GM12891 (cell line): ENCODE results near the gene PRR36.
"Not testable (repeated sequence)": the region's sequence is repeated elsewhere in the genome, so short reads cannot be mapped to it uniquely, and the experiment has no call there.

Experiments
- DNase-seq: peaks from one replicate; pipeline ENCODE4 v3.0.0; 2011; ENCODE audit warnings: low spot score; ENCODE audit not compliant: insufficient read length
- FAIRE-seq: peaks from 2 replicates; lab custom pipeline; 2011; peaks lifted over from hg19 to GRCh38; lab: Jason Lieb, UNC
- PAX5 ChIP-seq: IDR thresholded peaks from 2 replicates; pipeline ENCODE4 v1.6.1; 2011; ENCODE audit warnings: low read length, moderate library complexity, mild to moderate bottlenecking; ENCODE audit not compliant: insufficient read depth, severe bottlenecking
- POLR2A ChIP-seq: IDR thresholded peaks from 2 replicates; pipeline ENCODE4 v1.6.1; 2011; ENCODE audit warnings: low read depth, low read length, control low read depth
- POLR2AphosphoS5 ChIP-seq: IDR thresholded peaks from 2 replicates; pipeline ENCODE4 v1.6.1; 2011; ENCODE audit warnings: low read depth, low read length, control low read depth
- POU2F2 ChIP-seq: IDR thresholded peaks from 2 replicates; pipeline ENCODE4 v1.6.1; 2011; ENCODE audit warnings: low read depth, mild to moderate bottlenecking, control low read depth, low read length, moderate library complexity
- SPI1 ChIP-seq: IDR thresholded peaks from 2 replicates; pipeline ENCODE4 v1.6.1; 2011; ENCODE audit warnings: low read depth, low read length, control low read depth
- TAF1 ChIP-seq: IDR thresholded peaks from 2 replicates; pipeline ENCODE4 v1.6.1; 2011; ENCODE audit warnings: low read depth, low read length, control low read depth

PRR36 gene

DNA sequence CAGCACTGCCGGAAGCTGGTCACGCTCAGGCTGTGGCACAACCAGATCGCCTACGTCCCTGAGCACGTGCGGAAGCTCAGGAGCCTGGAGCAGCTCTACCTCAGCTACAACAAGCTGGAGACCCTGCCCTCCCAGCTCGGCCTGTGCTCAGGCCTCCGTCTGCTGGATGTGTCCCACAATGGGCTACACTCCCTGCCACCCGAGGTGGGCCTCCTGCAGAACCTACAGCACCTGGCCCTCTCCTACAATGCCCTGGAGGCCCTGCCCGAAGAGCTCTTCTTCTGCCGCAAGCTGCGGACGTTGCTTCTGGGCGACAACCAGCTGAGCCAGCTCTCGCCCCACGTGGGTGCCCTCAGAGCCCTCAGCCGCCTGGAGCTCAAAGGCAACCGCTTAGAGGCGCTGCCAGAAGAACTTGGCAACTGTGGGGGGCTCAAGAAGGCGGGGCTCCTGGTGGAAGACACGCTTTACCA lies 26.2 kb upstream of the PRR36 start:
- DNase-seq (no peak), FAIRE-seq (no peak)
- TF ChIP-seq SPI1 (no peak), PAX5 (no peak), POU2F2 (no peak), POLR2A (no peak), TAF1 (no peak), POLR2AphosphoS5 (no peak)

DNA sequence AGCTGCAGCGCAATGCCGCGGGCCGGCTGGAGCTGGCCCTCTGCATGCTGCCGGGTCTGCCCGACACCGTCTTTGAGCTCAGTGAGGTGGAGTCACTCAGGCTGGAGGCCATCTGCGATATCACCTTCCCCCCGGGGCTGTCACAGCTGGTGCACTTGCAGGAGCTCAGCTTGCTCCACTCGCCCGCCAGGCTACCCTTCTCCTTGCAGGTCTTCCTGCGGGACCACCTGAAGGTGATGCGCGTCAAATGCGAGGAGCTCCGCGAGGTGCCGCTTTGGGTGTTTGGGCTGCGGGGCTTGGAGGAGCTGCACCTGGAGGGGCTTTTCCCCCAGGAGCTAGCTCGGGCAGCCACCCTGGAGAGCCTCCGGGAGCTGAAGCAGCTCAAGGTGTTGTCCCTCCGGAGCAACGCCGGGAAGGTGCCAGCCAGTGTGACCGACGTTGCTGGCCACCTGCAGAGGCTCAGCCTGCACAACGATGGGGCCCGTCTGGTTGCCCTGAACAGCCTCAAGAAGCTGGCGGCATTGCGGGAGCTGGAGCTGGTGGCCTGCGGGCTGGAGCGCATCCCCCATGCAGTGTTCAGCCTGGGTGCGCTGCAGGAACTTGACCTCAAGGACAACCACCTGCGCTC lies 25.7 kb upstream of the PRR36 start:
- no peak for TF ChIP-seq PAX5
- TF ChIP-seq POLR2AphosphoS5: no peak
- TF ChIP-seq POLR2A: no peak
- TF ChIP-seq TAF1: no peak
- TF ChIP-seq POU2F2: no peak
- TF ChIP-seq SPI1: no peak
- DNase-seq: no peak
- no peak for FAIRE-seq

DNA sequence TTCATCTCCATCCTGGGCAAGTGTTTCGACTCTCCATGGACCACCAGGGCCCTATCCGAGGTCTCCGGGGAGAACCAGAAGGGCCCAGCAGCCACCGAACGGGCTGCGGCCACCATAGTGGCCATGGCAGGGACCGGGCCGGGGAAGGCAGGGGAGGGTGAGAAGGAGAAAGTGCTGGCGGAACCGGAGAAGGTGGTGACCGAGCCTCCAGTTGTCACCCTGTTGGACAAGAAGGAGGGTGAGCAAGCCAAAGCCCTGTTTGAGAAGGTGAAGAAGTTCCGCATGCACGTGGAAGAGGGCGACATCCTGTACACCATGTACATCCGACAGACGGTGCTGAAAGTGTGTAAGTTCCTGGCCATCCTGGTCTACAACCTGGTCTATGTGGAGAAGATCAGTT lies 24.8 kb upstream of the PRR36 start:
- TF ChIP-seq PAX5 (no peak), POU2F2 (no peak), POLR2AphosphoS5 (no peak), SPI1 (no peak), POLR2A (no peak)
- no peak for DNase-seq
- FAIRE-seq: no peak

DNA sequence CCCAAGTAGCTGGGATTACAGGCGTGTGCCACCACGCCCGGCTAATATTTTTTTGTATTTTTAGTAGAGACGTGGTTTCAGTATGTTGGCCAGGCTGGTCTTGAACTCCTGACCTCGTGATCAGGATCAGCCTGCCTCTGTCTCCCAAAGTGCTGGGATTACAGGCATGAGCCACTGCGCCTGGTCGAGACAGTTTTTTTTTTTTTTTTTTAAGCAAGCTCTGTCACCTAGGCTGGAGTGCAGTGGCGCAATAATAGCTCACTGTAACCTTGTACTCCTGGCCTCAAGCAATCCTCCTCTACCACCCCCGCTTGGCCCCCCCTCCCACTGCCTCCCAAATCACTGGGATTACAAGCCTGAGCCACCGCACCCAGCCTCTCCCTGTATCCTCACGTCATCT lies 23.1 kb upstream of the PRR36 start:
- TF ChIP-seq POU2F2: no peak
- TF ChIP-seq POLR2AphosphoS5: no peak
- no peak for TF ChIP-seq SPI1
- TF ChIP-seq PAX5: no peak
- no peak for TF ChIP-seq POLR2A
- TF ChIP-seq TAF1: no peak
- no peak for DNase-seq
- no peak for FAIRE-seq

DNA sequence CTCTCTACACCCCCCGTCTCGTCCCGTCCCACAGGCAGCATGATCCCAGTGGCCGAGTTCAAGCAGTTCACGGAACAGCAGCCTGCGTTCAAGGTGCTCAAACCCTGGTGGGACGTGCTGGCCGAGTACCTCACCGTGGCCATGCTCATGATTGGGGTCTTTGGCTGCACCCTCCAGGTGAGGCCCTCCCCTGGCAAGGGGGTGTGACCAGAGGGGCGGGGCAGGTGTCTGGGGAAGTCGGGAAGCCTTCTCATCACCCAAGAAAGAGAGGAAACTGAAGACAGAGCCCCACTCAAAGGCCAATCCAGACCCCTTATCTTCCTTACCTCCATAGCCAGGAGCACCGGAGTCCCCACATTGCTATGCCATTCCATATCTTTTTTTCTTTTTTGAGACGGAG lies 21.4 kb upstream of the PRR36 start:
- no peak for FAIRE-seq
- TF ChIP-seq POU2F2 (no peak), TAF1 (no peak), POLR2A (no peak), PAX5 (no peak), POLR2AphosphoS5 (no peak), SPI1 (no peak)
- no peak for DNase-seq

DNA sequence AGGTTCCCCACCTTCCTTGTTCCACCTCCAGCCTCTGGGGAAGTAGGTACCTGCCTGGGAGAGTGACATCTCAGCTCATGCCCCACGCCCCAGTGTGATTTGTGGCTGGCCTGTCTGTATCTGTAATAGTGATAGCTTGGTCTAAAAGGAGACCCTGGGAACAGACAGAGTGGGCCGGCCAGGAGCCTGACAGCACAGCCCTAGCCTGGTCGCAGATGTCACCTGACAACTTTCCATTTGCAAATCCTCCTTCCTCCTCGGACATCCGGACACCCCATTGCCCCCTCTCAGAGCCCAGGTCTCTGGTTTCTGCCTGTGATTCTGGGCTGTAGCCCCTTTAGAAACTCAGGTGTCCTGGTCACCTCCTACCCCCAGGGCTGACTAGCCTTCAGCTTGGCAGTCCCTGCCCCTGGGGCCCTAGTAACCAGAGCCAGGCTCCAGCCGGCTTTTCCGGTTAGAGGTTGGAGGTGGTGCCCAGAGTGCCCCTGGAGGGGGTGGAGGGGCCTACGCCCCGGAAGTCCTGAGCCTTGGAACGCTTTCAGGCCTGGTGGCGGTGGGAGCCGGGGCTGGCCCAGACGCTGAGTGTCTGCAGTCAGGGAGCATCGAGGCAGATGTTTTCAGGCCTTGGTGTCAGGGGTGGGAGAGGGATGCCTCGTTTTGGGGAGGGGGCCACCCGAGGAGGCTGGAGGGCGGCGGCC lies 20.6 kb upstream of the PRR36 start:
- DNase-seq: no peak
- TF ChIP-seq POU2F2: no peak
- no peak for TF ChIP-seq SPI1
- TF ChIP-seq POLR2A: no peak
- no peak for TF ChIP-seq TAF1
- no peak for TF ChIP-seq PAX5
- TF ChIP-seq POLR2AphosphoS5: no peak
- FAIRE-seq: no peak

DNA sequence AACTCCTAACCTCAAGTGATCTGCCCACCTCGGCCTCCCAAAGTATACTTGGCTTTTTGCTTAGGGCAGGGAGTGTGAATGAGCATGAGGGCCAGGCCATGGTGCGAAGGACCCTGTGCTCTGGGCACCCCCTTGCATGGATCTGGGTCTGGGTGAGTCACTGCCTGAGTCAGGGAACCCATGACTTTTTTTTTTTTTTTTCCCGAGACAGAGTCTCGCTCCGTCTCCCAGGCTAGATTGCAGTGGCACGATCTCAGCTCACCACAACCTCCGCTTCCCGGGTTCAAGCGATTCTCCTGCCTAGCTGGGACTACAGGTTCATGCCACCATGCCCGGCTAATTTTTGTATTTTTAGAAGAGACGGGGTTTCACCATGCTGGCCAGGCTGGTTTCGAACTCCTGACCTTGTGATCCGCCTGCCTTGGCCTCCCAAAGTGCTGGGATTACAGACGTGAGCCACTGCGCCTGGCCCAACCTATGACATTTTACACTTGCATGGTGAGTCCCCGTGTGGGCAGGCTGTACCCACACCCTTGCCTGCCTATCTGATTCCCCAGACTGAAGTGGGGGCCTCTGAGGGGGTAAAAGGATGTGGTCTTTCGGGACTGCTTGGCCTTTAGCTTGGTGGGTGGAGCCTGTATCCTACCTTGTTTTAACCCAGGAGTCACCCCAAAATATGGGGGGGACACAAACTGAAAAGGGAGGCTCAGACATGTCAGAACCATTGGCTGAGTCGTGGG lies 19.3 kb upstream of the PRR36 start:
- not testable (repeated sequence) for DNase-seq, FAIRE-seq

DNA sequence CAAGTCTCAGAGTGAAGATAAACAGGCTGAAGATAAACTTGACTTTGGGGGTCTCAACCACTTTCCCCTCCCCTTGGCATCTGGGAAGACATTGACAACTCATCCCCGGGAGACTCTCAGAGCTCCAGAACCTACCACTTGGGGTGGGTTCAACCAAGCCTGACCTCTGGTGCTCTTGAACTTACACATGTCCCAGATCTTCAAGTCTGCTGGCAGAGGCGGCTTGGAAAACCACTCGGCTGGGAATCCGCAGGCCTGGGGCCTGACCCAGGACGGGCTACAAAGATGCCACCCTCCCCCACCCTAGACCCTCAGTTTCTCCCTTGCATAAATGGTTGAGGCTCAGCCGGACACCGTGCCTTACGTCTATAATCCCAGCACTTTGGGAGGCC lies 14.6 kb upstream of the PRR36 start:
- no peak for FAIRE-seq
- DNase-seq: no peak
- no peak for TF ChIP-seq SPI1
- no peak for TF ChIP-seq POLR2AphosphoS5
- TF ChIP-seq TAF1: no peak
- no peak for TF ChIP-seq POU2F2
- TF ChIP-seq PAX5: no peak
- no peak for TF ChIP-seq POLR2A

DNA sequence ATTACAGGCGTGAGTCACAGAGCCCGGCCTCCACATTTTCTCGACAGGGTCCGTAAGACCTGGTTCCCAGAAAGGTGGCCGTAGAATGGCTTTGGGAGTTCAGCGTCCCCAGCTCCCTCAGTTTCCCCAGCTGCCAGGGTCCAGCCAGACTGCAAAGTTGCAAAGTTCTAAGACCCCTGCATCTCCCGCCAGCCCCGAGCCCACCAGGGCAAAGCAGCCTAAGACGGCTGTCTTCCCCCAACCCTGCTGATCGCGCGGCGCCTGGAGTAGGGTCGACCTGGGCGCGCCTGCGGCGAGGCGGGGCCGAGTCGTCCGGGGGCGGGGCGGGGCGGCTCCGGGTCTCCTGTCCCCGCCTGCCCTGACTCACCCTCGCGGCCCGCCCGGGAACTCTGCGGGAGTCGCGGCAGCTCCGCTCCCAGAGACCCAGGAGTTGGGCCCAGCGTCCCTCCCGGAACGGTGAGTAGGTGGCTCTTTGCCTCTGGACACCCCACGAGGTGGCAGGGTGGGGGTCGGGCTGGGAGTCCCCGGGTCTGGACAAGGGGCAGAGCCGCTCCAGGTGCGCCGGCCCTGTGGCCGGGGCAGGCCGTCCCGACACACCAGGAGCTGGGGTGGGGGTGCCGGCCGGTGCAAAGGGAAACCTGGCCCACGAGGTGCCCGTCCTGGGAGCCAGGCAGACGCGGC lies 14.1 kb upstream of the PRR36 start, which contains the start of gene LRRC8E:
Gene LRRC8E, plus strand, starts transcription at position 366 of the 681 bp plus-strand sequence. CDS start 7,094 bp downstream, outside the sequence.
- no peak for DNase-seq
- TF ChIP-seq SPI1 (no peak), POLR2AphosphoS5 (no peak)
- FAIRE-seq: no peak
